SK-N-MC (cell line): ENCODE data around the gene TSPY8.
"Not testable (repeated sequence)": the region's sequence is repeated elsewhere in the genome, so short reads cannot be mapped to it uniquely, and the experiment has no call there.

Source experiments
- DNase-seq: peaks from one replicate; pipeline ENCODE4 v3.0.0-alpha.2; 2011; ENCODE audit warnings: low read depth, low spot score
- H3K27ac ChIP-seq: fragments of 200-600 bp; sonication (generic); 2 replicates; pipeline ENCODE4 v1.5.1; 2016; ENCODE audit warnings: mixed run types
- H3K36me3 ChIP-seq: fragments of 200-600 bp; sonication (generic); 2 replicates; pipeline ENCODE4 v1.6.1; 2017; ENCODE audit warnings: antibody characterized with exemption, low read length, mixed read lengths; ENCODE audit not compliant: insufficient read depth
- H3K4me3 ChIP-seq: fragments of 200-600 bp; sonication (generic); 2 replicates; pipeline ENCODE4 v1.5.1; 2016
- H3K9ac ChIP-seq: fragments of 200-600 bp; sonication (generic); 2 replicates; pipeline ENCODE4 v1.8.0; 2017; ENCODE audit warnings: mixed run types, mixed read lengths; ENCODE audit not compliant: insufficient read length
- H3K9me3 ChIP-seq: fragments of 200-600 bp; sonication (generic); 2 replicates; pipeline ENCODE4 v1.6.1; 2017; ENCODE audit warnings: low read depth, mild to moderate bottlenecking, antibody characterized with exemption, low read length, moderate library complexity, mixed read lengths
- EZH2 ChIP-seq: fragments of 200-600 bp; sonication (generic); IDR thresholded peaks from one replicate; pipeline ENCODE4 v1.6.1; 2017; ENCODE audit warnings: antibody characterized with exemption
- FOXP2 ChIP-seq: optimal IDR thresholded peaks from 2 replicates; pipeline ENCODE3; 2011; ENCODE audit warnings: mild to moderate bottlenecking, moderate library complexity; ENCODE audit not compliant: insufficient read depth; ENCODE audit errors: extremely low read length, control extremely low read depth
- POLR2AphosphoS5 ChIP-seq: IDR thresholded peaks from 2 replicates; pipeline ENCODE4 v1.6.1; 2012; ENCODE audit warnings: mild to moderate bottlenecking, low read depth, low read length, borderline replicate concordance

TSPY8 gene

GRCh38 chrY:9357497-9357896 lies at the start of gene TSPY8:
Gene TSPY8 (plus strand): TSS chrY:9357797. CDS start chrY:9357843, 46 bp downstream.
- not testable (repeated sequence) for H3K4me3 ChIP-seq, H3K9me3 ChIP-seq, H3K9ac ChIP-seq, H3K27ac ChIP-seq, H3K36me3 ChIP-seq, DNase-seq

- H3K36me3 ChIP-seq = no peaks in the 10 kb centered on the region
- no peaks in the 10 kb centered on the region for H3K9me3 ChIP-seq
- H3K9ac ChIP-seq = no peak overlapping the region
- H3K4me3 ChIP-seq = no peak overlapping the region
- no peak overlapping the region for H3K27ac ChIP-seq
- TF ChIP-seq EZH2 (no peak), POLR2AphosphoS5 (no peak), FOXP2 (no peak)
- no peak for DNase-seq
Measured at GRCh38 chrY:9320996-9321395, 36.6 kb upstream of the TSPY8 start.

- DNase-seq, H3K4me3 ChIP-seq, H3K9me3 ChIP-seq, H3K9ac ChIP-seq, H3K36me3 ChIP-seq, H3K27ac ChIP-seq: not testable (repeated sequence)
Measured at GRCh38 chrY:9337164-9337563, 20.4 kb upstream of the TSPY8 start, which contains the start of gene TSPY4. Gene TSPY4 (plus strand): TSS chrY:9337464. CDS start chrY:9337510, 46 bp downstream.

GRCh38 chrY:9396527-9396926 lies 38.9 kb downstream of the TSPY8 start:
- H3K36me3 ChIP-seq, H3K27ac ChIP-seq, H3K9ac ChIP-seq, DNase-seq, H3K9me3 ChIP-seq, H3K4me3 ChIP-seq: not testable (repeated sequence)

GRCh38 chrY:9398121-9398520 lies 40.5 kb downstream of the TSPY8 start, which contains the start of gene TSPY3:
Gene TSPY3 (plus strand): TSS chrY:9398421. CDS start chrY:9398467, 46 bp downstream.
- not testable (repeated sequence) for H3K9me3 ChIP-seq, H3K27ac ChIP-seq, H3K4me3 ChIP-seq, H3K36me3 ChIP-seq, DNase-seq, H3K9ac ChIP-seq
